Gastrocnemius medialis (tissue), 4 donors: ENCODE results near the gene ENTREP1. TPM values are rescaled to one million over a fixed set of nuclear protein-coding genes. Genes with fewer than 3 reads are reported as not detected.
A peak's percentile ranks its signal among the peaks of the same experiment; 100 is the strongest.

ENCODE experiments used
- ATAC-seq, 2 donors: fragments of 150-250 bp; one replicate each; pipeline ENCODE4 v1.9.1; 2016
- DNase-seq, 2 donors: peaks; one replicate each; pipeline ENCODE4 v3.0.0-alpha.2; 2019
- H3K27ac ChIP-seq, 4 donors: fragments of 200-600 bp; sonication (generic); 1 replicate in 1 of 4; 2 replicates in 3 of 4; pipeline ENCODE4 v1.5.1; 2016 to 2018; ENCODE audit warnings: mild to moderate bottlenecking in 2 of 4, moderate library complexity in 1 of 4
- H3K27me3 ChIP-seq, 3 donors: fragments of 200-600 bp; sonication (generic) in 2 of 3; 1 replicate in 1 of 3; 2 replicates in 2 of 3; pipeline versions ENCODE4 v1.5.1 to v1.6.0; 2016 to 2019; ENCODE audit warnings: mild to moderate bottlenecking in 1 of 3, moderate library complexity in 1 of 3
- H3K36me3 ChIP-seq, 2 donors: fragments of 200-600 bp; sonication (generic) in 1 of 2; one replicate each; pipeline ENCODE4 v1.5.1; 2017 to 2018
- H3K4me1 ChIP-seq, 2 donors: fragments of 200-600 bp; sonication (generic) in 1 of 2; one replicate each; pipeline ENCODE4 v1.5.1; 2016 to 2017; ENCODE audit warnings: mild to moderate bottlenecking in 2 of 2
- H3K4me3 ChIP-seq, 4 donors: fragments of 200-600 bp; sonication (generic) in 3 of 4; 1 replicate in 1 of 4; 2 replicates in 3 of 4; pipeline ENCODE4 v1.5.1; 2016 to 2019; ENCODE audit warnings: mild to moderate bottlenecking in 2 of 4
- H3K9me3 ChIP-seq, 3 donors: fragments of 200-600 bp; sonication (generic) in 2 of 3; 1 replicate in 1 of 3; 2 replicates in 2 of 3; pipeline ENCODE4 v1.5.1; 2016 to 2019
- CTCF ChIP-seq, 5 experiments: fragments of 450-650 bp in 3 of 5; fragments of 200-600 bp in 2 of 5; sonication (generic) in 2 of 5; IDR thresholded peaks in 4 of 5; conservative IDR thresholded peaks in 1 of 5; 1 replicate in 4 of 5; 2 replicates in 1 of 5; pipeline ENCODE4 v1.5.1; 2016 to 2019; ENCODE audit warnings: antibody characterized with exemption in 5 of 5, mild to moderate bottlenecking in 3 of 5, moderate library complexity in 3 of 5
- POLR2A ChIP-seq, 2 donors: fragments of 450-650 bp; IDR thresholded peaks; one replicate each; pipeline ENCODE4 v1.6.1; 2017; ENCODE audit warnings: antibody characterized with exemption in 2 of 2, mild to moderate bottlenecking in 2 of 2, moderate library complexity in 2 of 2
- in situ Hi-C, 4 donors: fragments of 200-750 bp; cut with MboI; loops; one replicate each; pipeline versions ENCODE4 v1.15.0 to v1.8.0; 2017; ENCODE audit warnings: low sequenced_read_pairs in 4 of 4
- intact Hi-C: fragments of 100-400 bp; cut with DNase I; formaldehyde crosslinking; loops from one replicate; pipeline ENCODE4 v1.15.1; 2023; ENCODE audit warnings: low total_unique reads
- total RNA-seq, 4 donors: library from RNA; depleted of rRNA; stranded (reverse); fragments of >200 nt; gene quantifications; one replicate each; pipeline versions ENCODE4 v1.1.0 to v1.2.3, GENCODE V29; 2016

Gene ENTREP1
- total RNA-seq, 4 donors from 2014 or later = 10.8 to 26.8 (median 17.1) TPM

DNA sequence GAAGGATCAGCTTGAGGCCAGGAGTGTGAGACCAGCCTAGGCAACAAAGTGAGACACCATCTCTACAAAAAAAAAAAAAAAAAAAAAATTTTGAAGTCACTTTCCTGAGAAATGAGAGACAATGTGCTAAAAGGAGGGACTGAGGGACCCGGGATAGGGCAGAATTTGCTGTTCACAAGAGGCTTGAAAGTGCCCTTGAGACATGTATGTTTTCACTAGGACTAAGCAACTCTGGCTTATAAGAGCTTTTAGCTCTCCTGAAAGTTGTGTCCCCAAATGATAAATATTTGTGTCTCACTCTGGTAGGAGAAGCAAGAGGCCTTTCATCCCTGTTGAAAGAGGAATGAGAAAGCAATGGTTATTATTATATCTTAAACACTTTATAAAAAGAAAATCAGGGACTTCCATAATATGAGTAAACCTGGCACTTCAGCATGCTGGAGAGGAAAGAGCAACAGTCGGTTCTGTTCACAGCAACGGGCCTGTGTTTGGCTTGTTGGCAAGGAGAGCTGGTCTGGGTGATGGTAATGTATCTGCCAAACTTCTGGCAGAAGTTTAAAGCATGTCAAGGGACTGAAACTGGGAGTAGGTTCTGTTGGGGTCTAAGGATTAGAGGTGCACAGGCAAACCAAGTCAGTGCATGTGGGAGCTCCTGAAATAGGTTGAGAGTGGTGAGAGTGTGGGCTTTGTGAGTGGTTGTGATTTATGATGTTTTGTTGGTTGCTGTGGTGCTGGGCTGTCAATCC, 32.2 kb downstream of the ENTREP1 start:
- no peaks in the 10 kb centered on the region for H3K9me3 ChIP-seq
- peak; percentile 46 to 77 for ATAC-seq
- peaks cover 48 to 58% of the 10 kb centered on the region in 2 donors for H3K4me1 ChIP-seq
- peak overlapping the region in 1 of 4 donors; percentile 16 for H3K4me3 ChIP-seq
- H3K36me3 ChIP-seq = no peaks in the 10 kb centered on the region
- DNase-seq = peak in 1 of 2 donors; percentile 25
- in situ Hi-C loops = no loop called here
- H3K27ac ChIP-seq = peak overlapping the region; percentile 62 to 81 (median 72)
- intact Hi-C loops = no loop called here
- TF ChIP-seq CTCF (IDR thresholded peaks at IDR 0.05 in 4 of 5, conservative IDR thresholded peaks at IDR 0.05 in 1 of 5) (no peak), POLR2A (IDR thresholded peaks at IDR 0.05) (no peak)
- no peaks in the 10 kb centered on the region for H3K27me3 ChIP-seq

DNA sequence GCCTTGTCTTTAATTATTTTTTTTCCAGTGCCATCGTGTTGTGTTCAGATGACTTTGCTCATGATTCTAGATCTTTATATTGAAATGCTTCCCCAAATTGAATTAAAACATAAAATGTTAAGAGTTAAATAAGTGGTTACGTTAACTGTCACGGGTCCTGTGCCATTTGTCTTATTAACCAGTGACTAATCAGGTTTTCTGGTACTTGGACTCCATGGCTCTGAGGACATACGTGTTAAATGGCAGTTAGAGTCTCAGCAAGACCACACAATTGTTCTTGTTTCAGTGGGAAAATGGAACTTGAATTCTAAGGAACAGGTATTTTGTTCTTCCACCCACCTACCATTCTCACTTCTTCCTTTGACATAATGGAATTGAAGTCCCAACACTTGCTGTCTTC, 32.8 kb downstream of the ENTREP1 start:
- DNase-seq = no peak
- ATAC-seq = peak in 1 of 2 donors; percentile 55
- in situ Hi-C loops = no loop called here
- no peaks in the 10 kb centered on the region for H3K9me3 ChIP-seq
- intact Hi-C loops = no loop called here
- H3K4me3 ChIP-seq = peak overlapping the region in 1 of 4 donors; percentile 16
- H3K27me3 ChIP-seq = no peaks in the 10 kb centered on the region
- peaks cover 53 to 58% of the 10 kb centered on the region in 2 donors for H3K4me1 ChIP-seq
- TF ChIP-seq CTCF (IDR thresholded peaks at IDR 0.05 in 4 of 5, conservative IDR thresholded peaks at IDR 0.05 in 1 of 5) (no peak), POLR2A (IDR thresholded peaks at IDR 0.05) (no peak)
- H3K27ac ChIP-seq = peak overlapping the region; percentile 62 to 81 (median 72)
- H3K36me3 ChIP-seq = no peaks in the 10 kb centered on the region

- in situ Hi-C loops = no loop called here
- no peaks in the 10 kb centered on the region for H3K36me3 ChIP-seq
- H3K27ac ChIP-seq = peak overlapping the region; percentile 29 to 81 (median 57)
- peaks cover 47 to 49% of the 10 kb centered on the region in 2 donors for H3K4me1 ChIP-seq
- ATAC-seq = no peak
- H3K27me3 ChIP-seq = no peaks in the 10 kb centered on the region
- no peak overlapping the region for H3K4me3 ChIP-seq
- H3K9me3 ChIP-seq = no peaks in the 10 kb centered on the region
- DNase-seq = no peak
- no peak for TF ChIP-seq POLR2A (IDR thresholded peaks at IDR 0.05)
- no peak for TF ChIP-seq CTCF (IDR thresholded peaks at IDR 0.05 in 4 of 5, conservative IDR thresholded peaks at IDR 0.05 in 1 of 5)
- intact Hi-C loops = no loop called here
Measured at GRCh38 chr9:69363191-69363590, 38.2 kb downstream of the ENTREP1 start.

GRCh38 chr9:69364510-69365150, 39.6 kb downstream of the ENTREP1 start:
- H3K4me3 ChIP-seq = no peak overlapping the region
- H3K9me3 ChIP-seq = no peaks in the 10 kb centered on the region
- intact Hi-C loops (no loop called here), in situ Hi-C loops (no loop called here)
- H3K27me3 ChIP-seq = no peaks in the 10 kb centered on the region
- TF ChIP-seq CTCF (IDR thresholded peaks at IDR 0.05 in 4 of 5, conservative IDR thresholded peaks at IDR 0.05 in 1 of 5) = no peak
- TF ChIP-seq POLR2A (IDR thresholded peaks at IDR 0.05) = no peak
- ATAC-seq (peak; percentile 52 to 76), DNase-seq (no peak)
- peaks cover 44 to 45% of the 10 kb centered on the region in 2 donors for H3K4me1 ChIP-seq
- no peaks in the 10 kb centered on the region for H3K36me3 ChIP-seq
- H3K27ac ChIP-seq = peak overlapping the region; percentile 62 to 81 (median 74)
